Lower lobe of right lung (tissue), 2 donors: ENCODE measurements around the gene WDR47. TPM values are rescaled to one million over a fixed set of nuclear protein-coding genes. Genes with fewer than 3 reads are reported as not detected.
"Not testable (repeated sequence)": the region's sequence is repeated elsewhere in the genome, so short reads cannot be mapped to it uniquely, and the experiment has no call there.

ENCODE experiments used
- ATAC-seq, 2 donors: fragments of 200-7000 bp; cut with Tn5 transposase; one replicate each; pipeline ENCODE4 v1.9.1; 2020 to 2022; ENCODE audit warnings: mild to moderate bottlenecking in 2 of 2, moderate library complexity in 2 of 2
- DNase-seq: peaks from one replicate; pipeline ENCODE4 v3.0.0-alpha.2; 2020
- H3K27ac ChIP-seq: fragments of 200-600 bp; one replicate; pipeline ENCODE4 v1.8.0; 2022
- H3K27me3 ChIP-seq: fragments of 200-600 bp; one replicate; pipeline ENCODE4 v1.8.0; 2022; ENCODE audit warnings: low read depth
- H3K36me3 ChIP-seq: fragments of 200-600 bp; one replicate; pipeline ENCODE4 v1.8.0; 2022; ENCODE audit warnings: mild to moderate bottlenecking
- H3K4me1 ChIP-seq: fragments of 200-600 bp; one replicate; pipeline ENCODE4 v1.8.0; 2022
- H3K4me3 ChIP-seq: fragments of 200-600 bp; one replicate; pipeline ENCODE4 v1.8.0; 2022; ENCODE audit warnings: mild to moderate bottlenecking
- H3K9me3 ChIP-seq: fragments of 200-600 bp; one replicate; pipeline ENCODE4 v1.8.0; 2022
- intact Hi-C: fragments of 100-400 bp; cut with DNase I; formaldehyde crosslinking; loops from one replicate; pipeline ENCODE4 v1.11.0; 2022
- total RNA-seq: library from RNA; stranded (reverse); fragmentation: NEBNext Ultra II Directional; extraction: Animal tissue kit (Norgen Biotek cat#: 25700); gene quantifications from one replicate; pipeline ENCODE4 v1.2.1, GENCODE V29; 2021
- TF ChIP-seq, protein P1 (sequence below): fragments of 200-600 bp; IDR thresholded peaks from one replicate; pipeline ENCODE4 v1.8.0; 2022; ENCODE audit warnings: antibody characterized with exemption, mild to moderate bottlenecking
- donor health status: DM: no; HTN: yes; CAD: no; lungs with severe emphysema.

Gene WDR47
- total RNA-seq, 1 donor from 2014 or later: 14.3 TPM

DNA sequence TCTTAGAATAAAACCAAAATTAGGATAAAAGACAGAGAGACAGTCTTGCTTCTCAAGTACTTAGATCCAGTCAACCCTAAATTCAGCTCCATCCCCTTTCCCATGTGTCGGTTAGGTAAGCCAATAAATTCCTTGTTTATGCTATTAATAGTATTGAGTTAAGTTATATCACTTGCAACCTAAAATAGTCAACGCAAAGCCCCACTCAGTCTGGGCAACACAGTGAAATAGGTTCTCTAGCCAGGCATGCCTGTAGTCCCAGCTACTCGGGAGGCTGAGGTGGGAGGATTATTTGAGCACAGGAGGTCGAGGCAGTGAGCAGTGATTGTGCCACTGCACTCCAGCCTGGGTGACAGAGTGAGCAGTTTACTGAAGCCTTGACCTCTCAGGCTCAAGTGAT, 19.3 kb upstream of the WDR47 start:
- no peak overlapping the region for H3K4me3 ChIP-seq
- no peaks in the 10 kb centered on the region for H3K27me3 ChIP-seq
- TF ChIP-seq, protein P1, sequence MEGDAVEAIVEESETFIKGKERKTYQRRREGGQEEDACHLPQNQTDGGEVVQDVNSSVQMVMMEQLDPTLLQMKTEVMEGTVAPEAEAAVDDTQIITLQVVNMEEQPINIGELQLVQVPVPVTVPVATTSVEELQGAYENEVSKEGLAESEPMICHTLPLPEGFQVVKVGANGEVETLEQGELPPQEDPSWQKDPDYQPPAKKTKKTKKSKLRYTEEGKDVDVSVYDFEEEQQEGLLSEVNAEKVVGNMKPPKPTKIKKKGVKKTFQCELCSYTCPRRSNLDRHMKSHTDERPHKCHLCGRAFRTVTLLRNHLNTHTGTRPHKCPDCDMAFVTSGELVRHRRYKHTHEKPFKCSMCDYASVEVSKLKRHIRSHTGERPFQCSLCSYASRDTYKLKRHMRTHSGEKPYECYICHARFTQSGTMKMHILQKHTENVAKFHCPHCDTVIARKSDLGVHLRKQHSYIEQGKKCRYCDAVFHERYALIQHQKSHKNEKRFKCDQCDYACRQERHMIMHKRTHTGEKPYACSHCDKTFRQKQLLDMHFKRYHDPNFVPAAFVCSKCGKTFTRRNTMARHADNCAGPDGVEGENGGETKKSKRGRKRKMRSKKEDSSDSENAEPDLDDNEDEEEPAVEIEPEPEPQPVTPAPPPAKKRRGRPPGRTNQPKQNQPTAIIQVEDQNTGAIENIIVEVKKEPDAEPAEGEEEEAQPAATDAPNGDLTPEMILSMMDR: no peak
- H3K9me3 ChIP-seq: no peaks in the 10 kb centered on the region
- intact Hi-C loops: no loop called here
- no peaks in the 10 kb centered on the region for H3K4me1 ChIP-seq
- H3K36me3 ChIP-seq: peaks cover 31% of the 10 kb centered on the region
- no peak overlapping the region for H3K27ac ChIP-seq
- no peak for DNase-seq
- ATAC-seq: no peak

DNA sequence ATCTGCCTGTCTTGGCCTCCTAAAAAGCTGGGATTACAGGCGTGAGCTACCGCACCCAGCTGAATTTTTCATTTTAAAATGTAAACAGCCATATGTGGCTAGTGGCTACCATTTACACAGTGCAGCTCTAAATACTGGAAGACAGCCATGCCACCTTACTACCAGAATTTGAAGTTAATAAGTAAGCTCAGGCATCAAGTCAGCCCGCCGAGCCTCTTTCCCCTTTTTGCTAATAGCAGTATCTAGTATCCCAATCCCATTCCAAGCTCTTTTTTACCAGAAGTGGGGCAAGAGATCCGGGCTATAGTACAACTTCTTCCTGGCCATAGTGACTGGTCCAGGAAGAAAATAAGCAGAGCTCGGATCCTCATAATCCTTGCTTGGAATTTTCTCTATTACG, 18.8 kb upstream of the WDR47 start:
- Histone ChIP-seq H3K36me3 (peaks cover 27% of the 10 kb centered on the region), H3K27me3 (no peaks in the 10 kb centered on the region), H3K4me1 (no peaks in the 10 kb centered on the region), H3K4me3 (no peak overlapping the region), H3K27ac (no peak overlapping the region), H3K9me3 (no peaks in the 10 kb centered on the region)
- DNase-seq: no peak
- ATAC-seq: no peak
- TF ChIP-seq, protein P1: no peak
- intact Hi-C loops: no loop called here

DNA sequence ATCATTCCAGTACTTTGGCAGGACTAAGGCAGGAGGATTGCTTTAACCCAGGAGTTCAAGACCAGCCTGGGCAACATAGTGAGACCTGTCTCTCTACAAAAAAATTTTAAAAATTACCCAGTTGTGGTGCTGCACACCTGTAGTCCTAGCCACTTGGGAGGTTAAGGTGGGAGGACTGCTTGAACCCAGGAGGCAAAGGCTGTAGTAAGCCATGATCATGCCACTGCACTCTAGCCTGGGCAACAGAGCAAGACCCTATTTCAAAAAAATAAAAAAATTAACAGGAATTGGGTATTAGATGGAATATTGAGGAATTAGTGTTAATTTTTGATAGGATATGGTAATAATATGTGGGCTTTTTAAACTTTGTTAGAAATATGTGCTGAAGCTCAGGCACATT, 17.1 kb upstream of the WDR47 start:
- H3K27me3 ChIP-seq: no peaks in the 10 kb centered on the region
- TF ChIP-seq, protein P1: no peak
- H3K9me3 ChIP-seq: no peaks in the 10 kb centered on the region
- peaks cover 10% of the 10 kb centered on the region for H3K36me3 ChIP-seq
- H3K4me1 ChIP-seq: no peaks in the 10 kb centered on the region
- DNase-seq: no peak
- ATAC-seq: no peak
- H3K4me3 ChIP-seq: no peak overlapping the region
- intact Hi-C loops: no loop called here
- no peak overlapping the region for H3K27ac ChIP-seq

DNA sequence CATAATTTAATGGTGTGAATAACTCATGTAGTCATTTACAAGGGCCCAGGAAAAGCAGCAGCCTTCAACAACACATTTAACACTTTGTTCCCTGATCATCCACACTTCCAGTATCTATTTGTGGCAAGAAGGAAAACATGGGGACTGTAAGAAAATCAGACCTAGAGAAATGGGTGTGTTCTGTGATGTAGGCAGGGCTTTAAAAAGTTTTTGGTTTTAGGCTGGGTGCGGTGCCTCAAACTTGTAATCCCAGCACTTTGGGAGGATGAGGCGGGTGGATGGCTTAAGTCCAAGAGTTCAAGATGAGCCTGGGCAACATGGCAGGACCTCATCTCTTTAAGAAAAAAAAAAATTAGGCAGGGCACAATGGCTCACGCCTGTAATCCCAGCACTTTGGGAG, 14.2 kb upstream of the WDR47 start:
- no peaks in the 10 kb centered on the region for H3K36me3 ChIP-seq
- DNase-seq: no peak
- no peaks in the 10 kb centered on the region for H3K4me1 ChIP-seq
- H3K27me3 ChIP-seq: no peaks in the 10 kb centered on the region
- no peaks in the 10 kb centered on the region for H3K9me3 ChIP-seq
- intact Hi-C loops: no loop called here
- TF ChIP-seq, protein P1: no peak
- H3K27ac ChIP-seq: no peak overlapping the region
- H3K4me3 ChIP-seq: no peak overlapping the region
- no peak for ATAC-seq

DNA sequence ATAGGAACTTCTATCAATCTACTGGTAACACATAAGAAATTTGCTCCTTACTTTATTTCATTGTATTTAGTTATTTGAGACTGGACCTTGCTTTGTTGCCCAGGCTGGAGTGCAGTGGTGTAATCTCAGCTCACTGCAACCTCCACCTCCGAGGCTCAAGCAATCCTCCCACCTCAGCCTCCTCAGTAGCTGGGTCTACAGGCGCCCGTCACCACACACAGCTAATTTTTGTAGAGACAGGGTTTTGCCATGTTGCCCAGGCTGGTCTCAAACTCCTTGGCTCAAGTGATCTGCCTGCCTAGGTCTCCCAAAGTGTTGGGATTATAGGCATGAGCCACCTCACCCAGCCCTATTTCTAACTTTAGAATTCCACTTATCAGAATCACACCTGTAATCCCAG, 10.2 kb upstream of the WDR47 start:
- H3K9me3 ChIP-seq, ATAC-seq, DNase-seq, H3K4me3 ChIP-seq, H3K4me1 ChIP-seq, H3K36me3 ChIP-seq, H3K27ac ChIP-seq, H3K27me3 ChIP-seq, intact Hi-C loops: not testable (repeated sequence)

DNA sequence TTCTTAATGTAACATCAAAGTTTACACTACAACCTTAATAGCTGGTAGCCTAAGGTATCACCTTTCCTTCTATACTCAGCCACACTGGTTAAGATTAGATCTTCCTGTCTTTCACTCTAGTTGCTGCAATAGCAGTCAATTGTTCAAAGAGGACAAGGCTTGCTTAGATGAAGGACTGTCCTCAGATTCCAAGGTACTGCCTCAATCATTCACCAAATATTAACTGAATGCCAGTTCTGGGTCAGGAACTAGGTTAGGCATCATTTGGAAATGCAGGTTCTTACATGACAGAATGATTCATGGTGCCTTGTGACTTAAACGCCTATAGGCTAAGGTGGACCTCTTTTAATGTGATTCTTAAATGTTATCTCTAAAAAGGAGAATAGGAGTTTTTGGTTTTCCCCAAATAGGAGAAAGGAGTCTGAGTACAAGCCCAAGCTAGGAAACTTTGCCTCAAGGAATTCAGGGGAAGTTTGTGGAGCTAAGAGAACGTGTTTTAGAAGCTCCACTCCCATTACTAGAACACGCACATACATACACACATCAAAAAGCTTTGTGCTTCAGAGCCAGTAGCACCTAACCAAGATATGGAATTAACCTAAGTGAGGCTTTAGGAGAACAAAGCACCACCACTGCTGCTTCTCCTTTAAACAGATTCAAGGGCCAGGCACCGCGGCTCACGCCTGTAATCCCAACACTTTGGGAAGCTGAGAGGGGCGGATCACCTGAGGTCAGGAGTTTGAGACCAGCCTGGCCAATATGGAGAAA, 8.5 kb upstream of the WDR47 start:
- H3K4me3 ChIP-seq: no peak overlapping the region
- ATAC-seq: no peak
- no peaks in the 10 kb centered on the region for H3K9me3 ChIP-seq
- no peak overlapping the region for H3K27ac ChIP-seq
- no peaks in the 10 kb centered on the region for H3K27me3 ChIP-seq
- H3K36me3 ChIP-seq: no peaks in the 10 kb centered on the region
- H3K4me1 ChIP-seq: no peaks in the 10 kb centered on the region
- TF ChIP-seq, protein P1: no peak
- intact Hi-C loops: no loop called here
- no peak for DNase-seq
